Left ventricle myocardium inferior (tissue), 1 donor: Measurements from ENCODE around the gene GNAI3. TPM values are rescaled to one million over a fixed set of nuclear protein-coding genes. Genes with fewer than 3 reads are reported as not detected.

Experiments
- DNase-seq: peaks from one replicate; pipeline ENCODE4 v3.0.0-alpha.2; 2020
- H3K27ac ChIP-seq: fragments of 200-600 bp; replicated peaks from 2 replicates; pipeline ENCODE4 v1.8.0; 2021
- H3K27me3 ChIP-seq: fragments of 200-600 bp; 2 replicates; pipeline ENCODE4 v1.8.0; 2021; ENCODE audit warnings: low read depth
- H3K36me3 ChIP-seq: fragments of 200-600 bp; 2 replicates; pipeline ENCODE4 v1.8.0; 2021
- H3K4me1 ChIP-seq: fragments of 200-600 bp; 2 replicates; pipeline ENCODE4 v1.8.0; 2021
- H3K4me3 ChIP-seq: fragments of 200-600 bp; 2 replicates; pipeline ENCODE4 v1.8.0; 2021; ENCODE audit warnings: mild to moderate bottlenecking, moderate library complexity
- H3K9me3 ChIP-seq: fragments of 200-600 bp; replicated peaks from 2 replicates; pipeline ENCODE4 v1.8.0; 2021
- intact Hi-C: fragments of 100-400 bp; cut with micrococcal nuclease; formaldehyde crosslinking; loops from one replicate; pipeline ENCODE4 v1.11.0; 2022
- total RNA-seq: library from RNA; stranded (reverse); fragmentation: NEBNext Ultra II Directional; extraction: Animal tissue kit (Norgen Biotek cat#: 25700); gene quantifications from one replicate; pipeline ENCODE4 v1.2.1, GENCODE V29; 2021
- TF ChIP-seq, protein P1 (sequence below): fragments of 200-600 bp; IDR thresholded peaks from 2 replicates; pipeline ENCODE4 v1.8.0; 2021; ENCODE audit warnings: antibody characterized with exemption, mild to moderate bottlenecking, borderline replicate concordance
- donor health status: DM: no; HTN: yes; CAD: no; lungs with severe emphysema.

Gene GNAI3
- total RNA-seq, 1 donor from 2014 or later, result 2.0 TPM

DNA sequence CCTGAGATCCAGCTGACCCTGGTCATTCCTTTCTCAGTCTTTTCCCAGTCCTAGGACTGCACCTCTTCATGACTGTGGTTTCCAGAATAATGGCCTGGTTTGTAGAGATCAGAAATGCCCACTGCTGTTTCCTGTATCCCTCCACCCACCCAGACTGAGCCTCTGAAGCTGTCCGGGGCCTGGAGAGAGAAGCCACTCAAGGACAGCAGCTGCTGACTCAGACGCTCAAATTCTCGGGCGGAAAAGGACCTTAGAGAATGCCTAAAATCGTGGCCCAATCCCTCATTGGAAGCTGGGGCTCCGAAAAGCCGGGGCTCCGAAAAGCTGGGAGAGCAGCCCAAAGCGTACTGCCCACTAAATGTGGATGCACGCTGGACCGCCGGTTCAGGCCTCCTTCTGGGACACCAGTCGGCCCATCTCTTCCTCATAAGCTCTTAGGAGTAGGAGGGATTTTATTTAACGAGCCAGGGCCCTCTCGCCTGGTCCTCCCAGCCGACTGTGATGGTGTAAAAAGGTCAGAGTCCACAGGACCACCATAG is 16.5 kb upstream of the GNAI3 start:
- H3K27me3 ChIP-seq, result no peaks in the 10 kb centered on the region
- H3K9me3 ChIP-seq, result no peaks in the 10 kb centered on the region
- no peak for DNase-seq
- intact Hi-C loops, result no loop called here
- peak overlapping the region; percentile 80 for H3K27ac ChIP-seq
- TF ChIP-seq, protein P1, sequence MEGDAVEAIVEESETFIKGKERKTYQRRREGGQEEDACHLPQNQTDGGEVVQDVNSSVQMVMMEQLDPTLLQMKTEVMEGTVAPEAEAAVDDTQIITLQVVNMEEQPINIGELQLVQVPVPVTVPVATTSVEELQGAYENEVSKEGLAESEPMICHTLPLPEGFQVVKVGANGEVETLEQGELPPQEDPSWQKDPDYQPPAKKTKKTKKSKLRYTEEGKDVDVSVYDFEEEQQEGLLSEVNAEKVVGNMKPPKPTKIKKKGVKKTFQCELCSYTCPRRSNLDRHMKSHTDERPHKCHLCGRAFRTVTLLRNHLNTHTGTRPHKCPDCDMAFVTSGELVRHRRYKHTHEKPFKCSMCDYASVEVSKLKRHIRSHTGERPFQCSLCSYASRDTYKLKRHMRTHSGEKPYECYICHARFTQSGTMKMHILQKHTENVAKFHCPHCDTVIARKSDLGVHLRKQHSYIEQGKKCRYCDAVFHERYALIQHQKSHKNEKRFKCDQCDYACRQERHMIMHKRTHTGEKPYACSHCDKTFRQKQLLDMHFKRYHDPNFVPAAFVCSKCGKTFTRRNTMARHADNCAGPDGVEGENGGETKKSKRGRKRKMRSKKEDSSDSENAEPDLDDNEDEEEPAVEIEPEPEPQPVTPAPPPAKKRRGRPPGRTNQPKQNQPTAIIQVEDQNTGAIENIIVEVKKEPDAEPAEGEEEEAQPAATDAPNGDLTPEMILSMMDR, result no peak
- no peaks in the 10 kb centered on the region for H3K36me3 ChIP-seq
- H3K4me1 ChIP-seq, result peaks cover 53% of the 10 kb centered on the region
- peak overlapping the region; percentile 46 for H3K4me3 ChIP-seq

DNA sequence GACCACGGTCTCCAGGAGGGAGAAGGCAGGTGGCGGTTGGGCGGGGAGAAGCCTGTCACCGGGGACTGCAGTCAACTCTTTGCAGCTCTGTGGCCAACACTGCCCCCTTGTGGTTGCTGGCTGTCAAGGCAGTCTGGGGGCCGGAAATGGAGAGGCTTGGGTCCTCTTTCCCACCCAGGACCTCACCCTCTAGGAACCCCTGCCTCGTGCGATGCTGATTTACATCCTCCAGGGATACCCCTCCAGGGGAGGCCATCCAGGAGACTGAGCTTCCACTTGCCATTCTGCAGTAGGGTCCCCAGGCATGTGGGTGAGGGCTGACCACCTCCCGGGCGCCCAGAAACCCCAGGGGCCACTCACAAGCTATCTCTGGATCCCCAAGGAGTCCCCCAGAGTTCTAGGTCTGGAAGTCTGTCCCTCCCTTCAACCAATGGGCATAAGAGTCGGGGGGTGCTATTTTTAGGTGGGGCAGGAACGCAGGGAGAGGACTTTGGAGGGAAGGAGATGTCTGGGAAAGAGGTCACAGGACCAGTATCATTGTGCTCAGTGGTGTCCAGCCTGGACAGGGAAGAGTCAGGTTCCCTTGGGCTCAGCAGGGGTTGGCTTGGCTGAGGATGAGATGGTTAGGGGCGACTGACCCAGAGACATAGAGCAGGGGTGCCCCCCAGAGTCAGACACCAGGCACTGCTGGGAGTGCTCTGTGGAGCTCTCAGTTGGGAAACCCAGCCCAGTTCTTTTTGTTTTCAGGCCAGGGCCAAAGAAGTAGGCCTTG is 15.9 kb upstream of the GNAI3 start:
- DNase-seq, result peak; percentile 83
- peaks cover 59% of the 10 kb centered on the region for H3K4me1 ChIP-seq
- no peaks in the 10 kb centered on the region for H3K36me3 ChIP-seq
- intact Hi-C loops, result no loop called here
- H3K4me3 ChIP-seq, result peak overlapping the region; percentile 46
- peak overlapping the region; percentile 80 for H3K27ac ChIP-seq
- no peaks in the 10 kb centered on the region for H3K27me3 ChIP-seq
- H3K9me3 ChIP-seq, result no peaks in the 10 kb centered on the region
- TF ChIP-seq, protein P1, result peak; percentile 95

DNA sequence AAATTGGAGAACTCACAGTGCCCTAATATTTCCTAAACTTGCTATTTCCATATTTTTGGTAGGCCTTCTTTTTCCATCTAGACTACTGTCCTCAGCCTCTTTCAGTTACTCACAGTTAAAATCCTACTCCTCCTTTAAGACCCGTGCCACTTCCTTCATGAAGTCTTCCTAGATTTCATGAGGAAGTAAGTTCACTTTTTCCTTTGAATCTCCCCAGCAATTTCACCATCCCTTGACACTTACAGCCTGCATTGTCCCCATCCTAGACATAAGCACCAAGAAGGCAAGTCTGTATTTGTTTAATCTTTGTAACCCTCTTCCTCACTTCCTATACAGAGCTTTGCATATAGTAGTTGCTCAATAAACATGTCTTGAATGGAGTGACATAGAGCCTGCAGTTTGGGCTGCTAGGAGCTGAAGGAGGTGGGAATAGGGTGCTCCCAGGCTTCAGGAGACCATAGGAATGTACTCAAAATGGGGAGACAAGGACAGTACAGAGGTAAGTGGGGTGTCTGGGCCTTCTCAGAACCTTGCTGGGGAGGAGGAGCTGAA is 14.0 kb upstream of the GNAI3 start:
- H3K9me3 ChIP-seq, result no peaks in the 10 kb centered on the region
- peak overlapping the region; percentile 87 for H3K27ac ChIP-seq
- no peak for DNase-seq
- H3K4me3 ChIP-seq, result no peak overlapping the region
- peaks cover 59% of the 10 kb centered on the region for H3K4me1 ChIP-seq
- TF ChIP-seq, protein P1, result no peak
- H3K27me3 ChIP-seq, result no peaks in the 10 kb centered on the region
- no peaks in the 10 kb centered on the region for H3K36me3 ChIP-seq
- intact Hi-C loops, result no loop called here

DNA sequence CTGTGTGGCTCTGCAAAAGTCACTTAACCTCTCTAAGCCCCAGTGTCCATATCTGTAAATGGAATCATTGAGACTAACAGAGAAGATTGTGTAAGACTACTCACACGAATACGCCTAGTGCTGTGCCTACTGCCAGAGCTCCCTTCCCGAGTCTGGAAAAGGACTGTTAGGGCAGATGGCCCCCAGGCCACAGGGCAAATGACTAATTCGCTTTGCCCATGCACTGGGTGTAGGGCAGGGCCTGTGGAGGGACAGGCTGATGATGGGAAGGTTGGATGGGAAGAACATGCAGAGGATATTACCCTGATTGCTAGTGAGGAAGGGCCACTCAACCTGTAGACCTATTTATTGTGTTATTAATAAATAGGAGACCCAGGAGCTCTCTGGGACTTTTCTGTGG is 12.9 kb upstream of the GNAI3 start:
- no peak for DNase-seq
- intact Hi-C loops, result no loop called here
- Histone ChIP-seq H3K36me3 (no peaks in the 10 kb centered on the region), H3K9me3 (no peaks in the 10 kb centered on the region), H3K4me3 (no peak overlapping the region), H3K27me3 (no peaks in the 10 kb centered on the region), H3K27ac (peak overlapping the region; percentile 87), H3K4me1 (peaks cover 51% of the 10 kb centered on the region)
- TF ChIP-seq, protein P1, result no peak

DNA sequence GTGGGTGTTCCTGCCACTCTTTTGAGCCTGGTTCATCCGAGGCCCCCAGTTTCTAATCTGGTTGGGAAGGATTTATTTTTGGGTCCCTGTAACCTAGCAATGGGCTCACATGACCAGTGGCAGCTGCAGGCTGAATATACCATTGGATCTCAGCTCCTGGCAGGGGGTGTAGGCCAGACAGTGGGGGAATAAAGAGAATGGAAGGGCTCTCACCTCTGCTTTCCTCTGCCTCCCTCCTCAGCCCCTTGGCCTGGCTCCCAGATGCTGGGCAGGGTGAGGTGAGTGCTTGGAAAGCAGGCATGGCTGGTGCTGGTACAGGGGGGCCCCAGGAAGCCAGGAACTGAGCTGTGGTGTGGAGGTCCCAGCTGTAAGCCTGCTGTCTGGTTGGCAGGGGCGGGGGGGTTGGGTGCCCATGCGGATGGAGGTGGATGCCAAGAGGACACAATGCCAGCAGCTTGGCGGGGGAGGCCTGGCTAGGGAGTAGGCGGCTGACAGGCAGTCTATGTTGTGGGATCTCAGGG is 12.4 kb upstream of the GNAI3 start:
- intact Hi-C loops, result loop anchor here (2.0 kb wide), 1 partner anchor 41 kb away; the partner anchor contains the start of gene CYB561D1
- Histone ChIP-seq H3K4me3 (peak overlapping the region; percentile 36), H3K27me3 (no peaks in the 10 kb centered on the region), H3K4me1 (peaks cover 45% of the 10 kb centered on the region), H3K36me3 (no peaks in the 10 kb centered on the region), H3K9me3 (no peaks in the 10 kb centered on the region), H3K27ac (peak overlapping the region; percentile 87)
- TF ChIP-seq, protein P1, result no peak
- peak; percentile 53 for DNase-seq
